Measurements from ENCODE around the gene GATD1.

GATD1 gene

DNA sequence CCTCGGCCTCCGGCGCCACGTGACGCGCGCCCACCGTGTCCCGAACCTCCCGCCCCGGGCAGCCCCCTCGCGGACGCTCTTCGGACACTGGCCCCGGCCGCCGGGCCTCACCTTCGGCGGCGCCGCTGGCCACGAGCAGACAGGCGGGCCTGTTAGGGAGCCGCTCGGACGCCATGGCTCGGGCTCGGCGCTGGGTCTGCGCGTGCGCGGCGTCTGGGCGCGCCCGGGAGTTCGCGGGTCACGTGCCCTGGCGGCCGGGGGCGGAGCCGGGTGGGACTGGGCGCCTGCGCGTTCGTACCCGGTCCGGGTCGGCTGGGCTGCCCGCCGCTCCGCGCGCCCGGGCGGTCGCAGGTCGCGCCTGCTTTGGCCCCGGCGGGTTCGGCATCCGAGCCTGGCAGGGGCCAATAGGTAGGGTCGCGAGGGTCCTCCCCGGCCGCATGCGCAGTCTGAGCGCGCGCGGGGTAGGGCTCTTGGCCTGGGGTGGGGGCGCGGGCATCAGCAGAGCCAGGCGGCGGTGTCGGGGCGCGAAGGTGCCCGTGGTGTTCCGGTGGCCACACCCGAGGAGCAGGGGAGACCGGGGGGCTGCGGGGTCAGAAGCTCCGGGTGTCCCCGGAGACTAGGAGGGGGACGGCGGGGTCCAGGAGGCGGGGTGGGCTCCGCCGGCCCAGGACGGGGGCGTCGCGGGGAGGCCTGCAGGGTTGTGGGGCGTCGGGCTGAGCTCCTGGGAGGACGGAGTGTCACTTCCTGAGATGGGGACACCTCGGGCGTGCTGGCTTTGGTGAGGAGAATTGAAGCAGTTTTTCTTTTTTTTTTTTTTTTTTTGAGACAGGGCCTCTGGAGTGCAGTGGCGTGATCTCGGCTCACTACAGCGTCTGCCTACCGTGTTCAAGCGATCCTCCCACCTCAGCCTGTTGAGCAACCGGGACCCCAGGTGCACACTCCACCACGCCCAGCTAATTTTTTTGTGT, at the start of gene GATD1:
GATD1 (minus strand) TSS at position 200 of the 968 bp plus-strand sequence; CDS start at position 175, 25 bp downstream.
- no peak for TF ChIP-seq OSR1 (CRISPR knock-in tag; IDR thresholded peaks at IDR 0.05)
- TF ChIP-seq ZFP3 (CRISPR knock-in tag; IDR thresholded peaks at IDR 0.05) = no peak
- TF ChIP-seq, protein P1, sequence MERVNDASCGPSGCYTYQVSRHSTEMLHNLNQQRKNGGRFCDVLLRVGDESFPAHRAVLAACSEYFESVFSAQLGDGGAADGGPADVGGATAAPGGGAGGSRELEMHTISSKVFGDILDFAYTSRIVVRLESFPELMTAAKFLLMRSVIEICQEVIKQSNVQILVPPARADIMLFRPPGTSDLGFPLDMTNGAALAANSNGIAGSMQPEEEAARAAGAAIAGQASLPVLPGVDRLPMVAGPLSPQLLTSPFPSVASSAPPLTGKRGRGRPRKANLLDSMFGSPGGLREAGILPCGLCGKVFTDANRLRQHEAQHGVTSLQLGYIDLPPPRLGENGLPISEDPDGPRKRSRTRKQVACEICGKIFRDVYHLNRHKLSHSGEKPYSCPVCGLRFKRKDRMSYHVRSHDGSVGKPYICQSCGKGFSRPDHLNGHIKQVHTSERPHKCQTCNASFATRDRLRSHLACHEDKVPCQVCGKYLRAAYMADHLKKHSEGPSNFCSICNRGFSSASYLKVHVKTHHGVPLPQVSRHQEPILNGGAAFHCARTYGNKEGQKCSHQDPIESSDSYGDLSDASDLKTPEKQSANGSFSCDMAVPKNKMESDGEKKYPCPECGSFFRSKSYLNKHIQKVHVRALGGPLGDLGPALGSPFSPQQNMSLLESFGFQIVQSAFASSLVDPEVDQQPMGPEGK (CRISPR knock-in tag; IDR thresholded peaks at IDR 0.05; ENCODE audit: borderline replicate concordance) = no peak
- TF ChIP-seq ISL1 (CRISPR knock-in tag; IDR thresholded peaks at IDR 0.05) = no peak
- TF ChIP-seq, protein P2, sequence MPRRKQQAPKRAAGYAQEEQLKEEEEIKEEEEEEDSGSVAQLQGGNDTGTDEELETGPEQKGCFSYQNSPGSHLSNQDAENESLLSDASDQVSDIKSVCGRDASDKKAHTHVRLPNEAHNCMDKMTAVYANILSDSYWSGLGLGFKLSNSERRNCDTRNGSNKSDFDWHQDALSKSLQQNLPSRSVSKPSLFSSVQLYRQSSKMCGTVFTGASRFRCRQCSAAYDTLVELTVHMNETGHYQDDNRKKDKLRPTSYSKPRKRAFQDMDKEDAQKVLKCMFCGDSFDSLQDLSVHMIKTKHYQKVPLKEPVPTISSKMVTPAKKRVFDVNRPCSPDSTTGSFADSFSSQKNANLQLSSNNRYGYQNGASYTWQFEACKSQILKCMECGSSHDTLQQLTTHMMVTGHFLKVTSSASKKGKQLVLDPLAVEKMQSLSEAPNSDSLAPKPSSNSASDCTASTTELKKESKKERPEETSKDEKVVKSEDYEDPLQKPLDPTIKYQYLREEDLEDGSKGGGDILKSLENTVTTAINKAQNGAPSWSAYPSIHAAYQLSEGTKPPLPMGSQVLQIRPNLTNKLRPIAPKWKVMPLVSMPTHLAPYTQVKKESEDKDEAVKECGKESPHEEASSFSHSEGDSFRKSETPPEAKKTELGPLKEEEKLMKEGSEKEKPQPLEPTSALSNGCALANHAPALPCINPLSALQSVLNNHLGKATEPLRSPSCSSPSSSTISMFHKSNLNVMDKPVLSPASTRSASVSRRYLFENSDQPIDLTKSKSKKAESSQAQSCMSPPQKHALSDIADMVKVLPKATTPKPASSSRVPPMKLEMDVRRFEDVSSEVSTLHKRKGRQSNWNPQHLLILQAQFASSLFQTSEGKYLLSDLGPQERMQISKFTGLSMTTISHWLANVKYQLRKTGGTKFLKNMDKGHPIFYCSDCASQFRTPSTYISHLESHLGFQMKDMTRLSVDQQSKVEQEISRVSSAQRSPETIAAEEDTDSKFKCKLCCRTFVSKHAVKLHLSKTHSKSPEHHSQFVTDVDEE (CRISPR knock-in tag; IDR thresholded peaks at IDR 0.05) = no peak
- no peak for TF ChIP-seq ARNTL (CRISPR knock-in tag; IDR thresholded peaks at IDR 0.05; ENCODE audit: borderline replicate concordance, low read depth)
- no peak for TF ChIP-seq ZC3H10 (CRISPR knock-in tag; IDR thresholded peaks at IDR 0.05)
- TF ChIP-seq PPARA (CRISPR knock-in tag; IDR thresholded peaks at IDR 0.05; ENCODE audit: borderline replicate concordance) = no peak
- TF ChIP-seq, protein P3, sequence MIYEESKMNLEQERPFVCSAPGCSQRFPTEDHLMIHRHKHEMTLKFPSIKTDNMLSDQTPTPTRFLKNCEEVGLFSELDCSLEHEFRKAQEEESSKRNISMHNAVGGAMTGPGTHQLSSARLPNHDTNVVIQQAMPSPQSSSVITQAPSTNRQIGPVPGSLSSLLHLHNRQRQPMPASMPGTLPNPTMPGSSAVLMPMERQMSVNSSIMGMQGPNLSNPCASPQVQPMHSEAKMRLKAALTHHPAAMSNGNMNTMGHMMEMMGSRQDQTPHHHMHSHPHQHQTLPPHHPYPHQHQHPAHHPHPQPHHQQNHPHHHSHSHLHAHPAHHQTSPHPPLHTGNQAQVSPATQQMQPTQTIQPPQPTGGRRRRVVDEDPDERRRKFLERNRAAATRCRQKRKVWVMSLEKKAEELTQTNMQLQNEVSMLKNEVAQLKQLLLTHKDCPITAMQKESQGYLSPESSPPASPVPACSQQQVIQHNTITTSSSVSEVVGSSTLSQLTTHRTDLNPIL (CRISPR knock-in tag; IDR thresholded peaks at IDR 0.05; ENCODE audit: low read depth) = no peak
- TF ChIP-seq, protein P4, sequence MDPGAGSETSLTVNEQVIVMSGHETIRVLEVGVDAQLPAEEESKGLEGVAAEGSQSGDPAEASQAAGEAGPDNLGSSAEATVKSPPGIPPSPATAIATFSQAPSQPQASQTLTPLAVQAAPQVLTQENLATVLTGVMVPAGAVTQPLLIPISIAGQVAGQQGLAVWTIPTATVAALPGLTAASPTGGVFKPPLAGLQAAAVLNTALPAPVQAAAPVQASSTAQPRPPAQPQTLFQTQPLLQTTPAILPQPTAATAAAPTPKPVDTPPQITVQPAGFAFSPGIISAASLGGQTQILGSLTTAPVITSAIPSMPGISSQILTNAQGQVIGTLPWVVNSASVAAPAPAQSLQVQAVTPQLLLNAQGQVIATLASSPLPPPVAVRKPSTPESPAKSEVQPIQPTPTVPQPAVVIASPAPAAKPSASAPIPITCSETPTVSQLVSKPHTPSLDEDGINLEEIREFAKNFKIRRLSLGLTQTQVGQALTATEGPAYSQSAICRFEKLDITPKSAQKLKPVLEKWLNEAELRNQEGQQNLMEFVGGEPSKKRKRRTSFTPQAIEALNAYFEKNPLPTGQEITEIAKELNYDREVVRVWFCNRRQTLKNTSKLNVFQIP (CRISPR knock-in tag; IDR thresholded peaks at IDR 0.05; ENCODE audit: borderline replicate concordance, low read depth) = no peak
- TF ChIP-seq ESRRG (CRISPR knock-in tag; IDR thresholded peaks at IDR 0.05) = no peak
- TF ChIP-seq ZNF70 (CRISPR knock-in tag; IDR thresholded peaks at IDR 0.05) = no peak
- TF ChIP-seq, protein P5, sequence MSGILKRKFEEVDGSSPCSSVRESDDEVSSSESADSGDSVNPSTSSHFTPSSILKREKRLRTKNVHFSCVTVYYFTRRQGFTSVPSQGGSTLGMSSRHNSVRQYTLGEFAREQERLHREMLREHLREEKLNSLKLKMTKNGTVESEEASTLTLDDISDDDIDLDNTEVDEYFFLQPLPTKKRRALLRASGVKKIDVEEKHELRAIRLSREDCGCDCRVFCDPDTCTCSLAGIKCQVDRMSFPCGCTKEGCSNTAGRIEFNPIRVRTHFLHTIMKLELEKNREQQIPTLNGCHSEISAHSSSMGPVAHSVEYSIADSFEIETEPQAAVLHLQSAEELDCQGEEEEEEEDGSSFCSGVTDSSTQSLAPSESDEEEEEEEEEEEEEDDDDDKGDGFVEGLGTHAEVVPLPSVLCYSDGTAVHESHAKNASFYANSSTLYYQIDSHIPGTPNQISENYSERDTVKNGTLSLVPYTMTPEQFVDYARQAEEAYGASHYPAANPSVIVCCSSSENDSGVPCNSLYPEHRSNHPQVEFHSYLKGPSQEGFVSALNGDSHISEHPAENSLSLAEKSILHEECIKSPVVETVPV (CRISPR knock-in tag; IDR thresholded peaks at IDR 0.05) = no peak
- TF ChIP-seq ZNF565 (CRISPR knock-in tag; conservative IDR thresholded peaks at IDR 0.05; ENCODE audit: low read depth) = no peak
- peak; percentile 80 for ATAC-seq

- no peak for ATAC-seq
- no peak for TF ChIP-seq GLIS3 (CRISPR knock-in tag; IDR thresholded peaks at IDR 0.05)
- TF ChIP-seq ZNF8 (CRISPR knock-in tag; IDR thresholded peaks at IDR 0.05) = no peak
- no peak for TF ChIP-seq TCF4 (CRISPR knock-in tag; IDR thresholded peaks at IDR 0.05; ENCODE audit: borderline replicate concordance)
- TF ChIP-seq BACH2 (CRISPR knock-in tag; IDR thresholded peaks at IDR 0.05; ENCODE audit: borderline replicate concordance) = no peak
- TF ChIP-seq ISL1 (CRISPR knock-in tag; IDR thresholded peaks at IDR 0.05) = no peak
- no peak for TF ChIP-seq ZNF565 (CRISPR knock-in tag; conservative IDR thresholded peaks at IDR 0.05; ENCODE audit: low read depth)
- no peak for TF ChIP-seq PPARA (CRISPR knock-in tag; IDR thresholded peaks at IDR 0.05; ENCODE audit: borderline replicate concordance)
- TF ChIP-seq, protein P1 (CRISPR knock-in tag; IDR thresholded peaks at IDR 0.05; ENCODE audit: borderline replicate concordance) = no peak
- TF ChIP-seq, protein P2 (CRISPR knock-in tag; IDR thresholded peaks at IDR 0.05) = no peak
- TF ChIP-seq ZFP3 (CRISPR knock-in tag; IDR thresholded peaks at IDR 0.05) = no peak
- no peak for TF ChIP-seq ZNF70 (CRISPR knock-in tag; IDR thresholded peaks at IDR 0.05)
- TF ChIP-seq ESRRG (CRISPR knock-in tag; IDR thresholded peaks at IDR 0.05) = no peak
- TF ChIP-seq CSDC2 (CRISPR knock-in tag; IDR thresholded peaks at IDR 0.05) = no peak
- TF ChIP-seq OSR1 (CRISPR knock-in tag; IDR thresholded peaks at IDR 0.05) = no peak
- TF ChIP-seq, protein P4 (CRISPR knock-in tag; IDR thresholded peaks at IDR 0.05; ENCODE audit: borderline replicate concordance, low read depth) = no peak
- TF ChIP-seq ZC3H10 (CRISPR knock-in tag; IDR thresholded peaks at IDR 0.05) = no peak
- no peak for TF ChIP-seq RARB (CRISPR knock-in tag; IDR thresholded peaks at IDR 0.05)
Measured at GRCh38 chr11:826836-827145, 49.5 kb upstream of the GATD1 start.

Measured in SK-N-SH treated with all-trans-retinoic acid at 6 μM for 48 hours (cell line).